Right ventricle myocardium superior (tissue), 1 donor: ENCODE measurements around the gene NOP9. TPM values are rescaled to one million over a fixed set of nuclear protein-coding genes. Genes with fewer than 3 reads are reported as not detected.

Experiments used
- ATAC-seq: fragments of 200-7000 bp; cut with Tn5 transposase; one replicate; pipeline ENCODE4 v1.9.1; 2020; ENCODE audit warnings: mild to moderate bottlenecking; ENCODE audit not compliant: poor library complexity
- DNase-seq: peaks from one replicate; pipeline ENCODE4 v3.0.0-alpha.2; 2020
- intact Hi-C: fragments of 100-400 bp; cut with DNase I; formaldehyde crosslinking; loops from one replicate; pipeline ENCODE4 v1.11.2; 2022
- long read RNA-seq: library from polyadenylated mRNA; unstranded; transcript quantifications from one replicate; pipeline ENCODE4 v2.0.0, GENCODE V29; 2021
- total RNA-seq: library from RNA; stranded (reverse); fragmentation: NEBNext Ultra II Directional; extraction: Animal tissue kit (Norgen Biotek cat#: 25700); gene quantifications from one replicate; pipeline ENCODE4 v1.2.1, GENCODE V29; 2021
- donor health status: DM: no; HTN: yes; CAD: no; lungs with severe emphysema.

The NOP9 gene, protein sequence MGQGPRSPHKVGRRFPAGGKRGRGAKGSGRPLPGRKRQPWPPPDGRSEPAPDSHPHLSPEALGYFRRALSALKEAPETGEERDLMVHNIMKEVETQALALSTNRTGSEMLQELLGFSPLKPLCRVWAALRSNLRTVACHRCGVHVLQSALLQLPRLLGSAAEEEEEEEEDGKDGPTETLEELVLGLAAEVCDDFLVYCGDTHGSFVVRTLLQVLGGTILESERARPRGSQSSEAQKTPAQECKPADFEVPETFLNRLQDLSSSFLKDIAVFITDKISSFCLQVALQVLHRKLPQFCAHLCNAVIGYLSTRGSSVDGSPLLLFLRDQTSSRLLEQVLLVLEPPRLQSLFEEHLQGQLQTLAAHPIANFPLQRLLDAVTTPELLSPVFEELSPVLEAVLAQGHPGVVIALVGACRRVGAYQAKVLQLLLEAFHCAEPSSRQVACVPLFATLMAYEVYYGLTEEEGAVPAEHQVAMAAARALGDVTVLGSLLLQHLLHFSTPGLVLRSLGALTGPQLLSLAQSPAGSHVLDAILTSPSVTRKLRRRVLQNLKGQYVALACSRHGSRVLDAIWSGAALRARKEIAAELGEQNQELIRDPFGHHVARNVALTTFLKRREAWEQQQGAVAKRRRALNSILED
- total RNA-seq = 23.4 TPM
- long read RNA-seq, full-length matches to known transcripts = 1 of 3 reads
- long read RNA-seq, partial matches to known transcripts = 2 of 3 reads
- long read RNA-seq, other reads (novel, unspliced or antisense) = 0 of 3 reads

DNA sequence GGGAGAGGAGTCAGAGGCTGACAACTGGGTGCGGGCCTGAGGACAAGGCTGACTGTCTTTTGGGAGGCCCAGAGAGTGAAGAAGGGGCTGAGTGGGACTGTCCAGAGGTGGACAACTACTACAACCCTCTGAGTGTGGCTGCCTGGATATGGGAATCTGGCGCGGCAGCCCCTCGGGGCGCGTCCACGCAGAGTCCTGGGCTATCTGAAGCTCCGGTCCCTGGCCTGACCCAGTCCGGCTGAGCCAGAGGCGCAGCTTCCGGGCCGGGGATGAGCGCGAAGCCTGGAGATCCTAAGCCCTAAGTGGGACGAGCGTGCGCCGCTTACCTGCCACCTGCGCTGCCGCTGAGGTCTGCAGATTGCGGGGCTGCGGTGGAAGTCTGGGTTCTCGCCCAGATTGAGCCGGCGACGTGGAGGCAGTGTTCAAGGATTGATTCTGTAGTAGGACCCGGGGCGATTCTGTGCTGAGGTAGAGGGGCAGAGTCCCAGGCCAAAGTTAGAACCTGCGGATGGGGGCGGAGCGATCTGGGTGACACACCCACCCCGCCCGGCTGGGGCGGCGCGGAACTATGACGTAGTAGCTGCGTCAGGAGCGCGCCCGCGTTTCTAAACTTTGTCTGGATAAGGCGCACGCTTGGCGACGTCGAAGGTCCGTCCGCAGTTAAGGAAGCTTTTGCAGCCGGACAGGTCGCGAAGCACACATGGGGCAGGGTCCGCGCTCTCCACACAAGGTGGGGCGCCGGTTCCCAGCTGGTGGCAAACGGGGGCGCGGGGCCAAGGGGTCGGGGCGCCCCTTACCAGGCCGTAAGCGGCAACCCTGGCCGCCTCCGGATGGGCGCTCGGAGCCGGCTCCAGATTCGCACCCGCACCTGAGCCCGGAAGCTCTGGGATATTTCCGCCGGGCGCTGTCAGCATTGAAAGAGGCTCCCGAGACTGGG is at the start of gene NOP9, which contains the start of gene DHRS1:
NOP9 (plus strand) TSS at position 596 of the 937 bp plus-strand sequence; CDS start at position 701, 105 bp downstream.
DHRS1 (minus strand) TSS at position 526 of the 937 bp plus-strand sequence. CDS start 674 bp downstream, outside the sequence.
- ATAC-seq = peak; percentile 95
- DNase-seq = peak; percentile 96
- intact Hi-C loops = no loop called here

DNA sequence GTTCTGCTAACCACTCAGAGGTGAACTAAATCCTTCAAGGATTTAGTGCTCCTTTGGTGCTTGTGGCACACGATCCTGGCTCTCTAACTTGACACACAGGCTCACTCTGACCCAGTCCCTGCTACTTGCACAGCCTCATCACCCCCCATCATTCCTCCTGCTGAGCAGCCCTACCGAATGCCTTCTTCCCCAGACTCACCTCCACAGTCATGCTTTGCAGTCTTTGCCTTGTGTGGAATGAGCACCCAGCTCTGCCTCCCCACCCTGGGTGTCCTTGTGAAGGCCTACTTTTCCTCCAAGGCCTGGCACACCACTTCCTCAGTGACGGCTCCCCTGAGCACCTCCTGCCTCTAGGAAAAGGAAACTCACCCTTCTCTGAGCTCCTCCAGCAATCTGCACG is 49.3 kb upstream of the NOP9 start:
- intact Hi-C loops = no loop called here
- DNase-seq = no peak
- ATAC-seq = no peak

DNA sequence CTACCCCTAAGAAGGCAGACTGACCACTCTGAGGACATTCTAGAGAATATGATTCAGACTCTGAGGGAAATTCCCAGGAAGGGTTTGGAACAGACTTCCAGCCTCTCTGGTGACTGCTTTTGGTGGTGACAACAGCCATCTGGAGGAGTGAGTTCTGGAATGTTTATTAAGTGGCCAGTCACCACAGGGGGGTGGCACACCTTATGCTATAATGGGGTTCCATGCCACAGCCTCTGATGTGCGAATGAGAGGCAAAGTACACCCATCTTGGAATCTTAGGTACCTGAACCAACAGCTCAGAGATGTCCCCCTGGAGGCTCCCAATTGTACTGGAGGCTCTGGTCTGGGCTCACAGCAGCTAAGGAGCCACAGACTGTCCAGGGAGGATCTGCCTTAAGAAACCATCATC is 47.8 kb upstream of the NOP9 start:
- ATAC-seq = no peak
- intact Hi-C loops = no loop called here
- no peak for DNase-seq

DNA sequence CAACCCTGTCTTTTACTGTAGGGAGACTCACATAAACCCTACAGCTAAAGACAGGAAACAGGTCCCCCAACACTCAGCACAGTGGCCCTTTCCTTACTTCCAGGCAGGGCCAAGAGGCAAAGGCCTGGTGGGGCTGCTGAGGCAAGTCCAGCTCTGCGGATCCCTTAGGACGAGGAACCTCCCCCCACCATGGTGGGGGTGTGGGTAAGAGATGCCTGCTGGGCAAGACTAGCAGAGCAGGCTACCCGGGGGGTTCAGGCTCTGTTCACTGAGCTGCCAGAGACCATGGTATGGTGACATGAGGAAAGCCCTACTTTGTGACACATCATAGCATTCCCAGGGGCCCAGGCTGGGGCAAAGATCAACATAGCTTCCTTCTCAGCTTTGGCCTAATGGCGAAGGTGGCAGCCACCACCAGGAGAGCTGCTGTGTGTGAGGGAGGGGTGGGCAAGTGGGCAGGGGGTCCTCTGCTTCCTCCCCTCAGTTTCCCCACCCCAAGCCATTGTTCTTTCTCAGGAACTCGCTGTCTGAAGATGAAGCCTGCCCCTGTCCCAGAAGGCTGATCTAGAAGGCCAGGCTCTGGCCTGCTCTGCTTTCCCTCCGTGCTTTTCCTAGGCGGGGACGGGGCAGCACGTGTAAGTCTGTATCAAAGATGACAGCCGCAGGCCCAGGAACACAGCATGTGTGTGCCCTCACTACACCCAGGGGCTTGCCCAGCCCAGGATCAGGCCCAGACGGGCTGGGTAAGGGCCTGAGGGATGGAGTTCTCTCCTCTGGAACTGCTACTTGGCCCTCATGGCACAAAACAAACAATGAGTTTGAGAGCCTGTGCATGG is 47.1 kb upstream of the NOP9 start:
- intact Hi-C loops = no loop called here
- no peak for ATAC-seq
- no peak for DNase-seq

DNA sequence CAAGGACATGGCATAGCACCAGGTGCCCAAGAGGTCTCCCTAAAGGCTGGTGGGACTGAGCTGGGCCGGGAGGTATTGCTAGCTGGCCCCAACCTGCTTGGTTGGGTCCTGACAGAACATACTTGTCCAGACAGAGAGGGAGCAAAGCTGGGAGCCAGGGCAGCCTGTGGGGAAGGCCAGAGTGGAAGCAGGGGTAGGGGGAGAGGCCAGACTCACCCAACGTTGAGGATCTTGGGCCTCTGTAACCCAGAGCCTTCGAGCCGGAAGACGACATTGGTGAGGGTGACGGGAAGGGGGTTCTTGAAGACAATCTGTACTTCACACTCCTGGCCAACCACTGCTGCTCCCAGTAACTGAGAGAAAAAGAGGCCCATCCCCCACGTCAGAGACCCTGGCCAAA is 45.7 kb upstream of the NOP9 start:
- ATAC-seq (no peak), DNase-seq (no peak)
- intact Hi-C loops = no loop called here

DNA sequence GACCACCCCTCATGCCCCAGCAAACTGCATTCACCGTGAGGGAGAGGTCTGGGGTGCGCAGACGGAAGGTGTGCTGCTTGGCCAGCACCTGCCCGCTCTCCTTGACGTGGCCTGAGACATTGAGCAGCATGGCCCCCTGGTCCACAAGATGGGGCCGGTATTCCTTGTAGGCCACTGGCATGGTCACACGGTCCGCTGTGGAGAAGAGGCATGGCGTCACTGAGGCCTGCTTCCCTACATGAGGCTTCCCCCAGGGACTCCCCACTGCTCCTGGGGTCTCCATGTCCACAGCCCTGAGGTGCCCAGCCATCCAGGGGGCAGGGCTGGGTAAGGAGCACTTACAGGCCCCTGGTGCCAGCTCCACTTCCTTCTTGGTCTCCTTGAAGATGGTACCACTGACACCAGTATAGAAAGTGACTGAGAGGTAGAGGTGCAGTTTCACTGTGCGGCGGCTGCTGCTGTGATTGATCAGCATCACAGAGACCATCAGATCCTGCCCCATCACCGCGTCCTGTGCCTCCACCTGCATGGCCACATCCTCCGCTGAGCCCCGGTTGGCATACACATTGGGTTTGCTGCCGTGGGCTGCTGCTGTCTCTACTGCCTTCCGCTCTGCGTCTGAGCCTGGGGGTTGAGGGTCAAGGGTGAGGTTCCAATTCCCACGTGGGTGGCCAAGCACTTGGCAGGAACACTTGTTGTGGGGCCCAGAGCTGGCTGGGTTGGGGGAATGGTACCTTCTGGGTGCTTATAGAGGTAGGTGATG is 44.8 kb upstream of the NOP9 start:
- no peak for DNase-seq
- intact Hi-C loops = loop anchor here (5.0 kb wide), 1 partner anchor 37 kb away; no protein-coding TSS in a partner anchor
- no peak for ATAC-seq

DNA sequence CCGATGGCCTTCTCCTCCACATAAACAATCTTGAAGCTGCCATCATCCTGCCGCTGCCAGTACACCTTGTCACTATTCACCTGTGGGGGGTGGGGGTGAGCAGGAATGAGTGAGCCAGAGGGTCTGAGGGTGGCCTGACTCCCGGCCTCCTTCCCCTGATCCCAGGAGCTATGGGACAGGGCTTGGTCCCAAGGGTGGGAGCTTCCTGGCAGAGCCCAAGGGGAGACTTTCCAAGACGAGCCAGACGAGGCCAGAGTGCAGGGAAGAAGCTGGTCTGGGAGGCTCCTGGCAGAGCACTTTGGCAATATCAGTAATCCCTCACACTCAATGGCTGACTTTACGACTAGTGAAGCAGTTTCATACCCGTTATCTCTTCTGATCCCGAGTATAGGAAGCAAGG is 44.2 kb upstream of the NOP9 start:
- intact Hi-C loops = loop anchor here (5.0 kb wide), 1 partner anchor 37 kb away; no protein-coding TSS in a partner anchor
- DNase-seq (no peak), ATAC-seq (no peak)

DNA sequence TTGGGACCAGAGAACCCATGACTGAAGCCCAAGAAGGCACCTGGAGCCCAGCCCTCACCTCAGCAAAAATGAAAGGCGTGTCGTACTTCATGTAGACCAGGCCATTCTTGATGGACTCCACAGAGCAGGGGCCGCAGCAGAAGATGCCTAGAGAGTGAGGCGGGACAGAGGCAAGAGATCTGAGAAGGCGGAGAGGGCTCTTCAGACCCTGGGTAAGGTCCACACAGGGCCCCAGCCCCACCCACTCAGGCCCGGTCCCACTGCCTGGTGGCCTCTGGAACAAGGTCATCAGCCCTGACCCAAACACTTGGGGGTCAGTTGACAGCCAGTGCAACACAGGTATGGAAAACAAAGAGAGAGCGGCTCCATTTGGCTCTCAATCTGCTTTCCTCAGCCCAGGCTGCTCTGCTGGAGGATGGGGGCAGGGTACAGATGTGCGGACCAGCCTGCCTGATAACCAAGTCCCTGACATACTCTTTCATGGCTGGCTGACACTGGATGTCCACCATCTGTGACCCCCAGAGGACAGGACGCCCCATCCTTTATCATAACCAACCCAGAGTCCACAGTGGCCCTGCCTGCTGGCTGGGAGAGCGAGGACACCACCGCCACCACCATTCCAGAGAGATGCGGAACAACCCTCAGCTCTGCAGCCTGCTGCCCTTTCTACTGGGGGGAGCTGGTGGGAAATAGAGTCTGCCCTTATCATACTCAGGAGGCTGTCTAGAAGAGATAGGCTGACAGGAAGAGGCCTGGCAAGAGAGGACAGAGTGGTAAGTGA is 43.5 kb upstream of the NOP9 start:
- intact Hi-C loops = loop anchor here (5.0 kb wide), 1 partner anchor 36 kb away; no protein-coding TSS in a partner anchor
- ATAC-seq = no peak

DNA sequence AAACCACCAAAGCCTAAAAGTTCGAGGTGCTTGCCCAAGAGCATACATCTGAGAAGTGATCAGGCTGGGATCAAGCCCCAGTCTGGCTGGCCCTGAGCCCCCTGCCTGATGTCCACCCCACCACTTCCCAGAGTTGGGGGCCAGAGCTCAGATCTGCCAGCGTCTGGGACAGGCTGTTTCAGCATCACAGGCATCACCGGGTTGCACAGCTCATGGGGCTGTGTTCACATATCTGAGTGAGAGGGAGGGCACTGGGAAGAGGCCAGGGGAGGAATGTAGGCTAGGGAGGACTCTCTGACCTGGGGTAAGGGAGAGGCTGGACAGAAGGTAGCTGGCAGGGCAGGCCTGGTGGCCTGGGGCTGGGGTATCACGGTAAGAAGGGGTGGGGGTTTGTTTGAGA is 42.7 kb upstream of the NOP9 start:
- intact Hi-C loops = loop anchor here (5.0 kb wide), 1 partner anchor 35 kb away; no protein-coding TSS in a partner anchor
- ATAC-seq (no peak), DNase-seq (no peak)

More for the DNA sequence above, 43.5 kb upstream of the NOP9 start:
- DNase-seq = no peak

DNA sequence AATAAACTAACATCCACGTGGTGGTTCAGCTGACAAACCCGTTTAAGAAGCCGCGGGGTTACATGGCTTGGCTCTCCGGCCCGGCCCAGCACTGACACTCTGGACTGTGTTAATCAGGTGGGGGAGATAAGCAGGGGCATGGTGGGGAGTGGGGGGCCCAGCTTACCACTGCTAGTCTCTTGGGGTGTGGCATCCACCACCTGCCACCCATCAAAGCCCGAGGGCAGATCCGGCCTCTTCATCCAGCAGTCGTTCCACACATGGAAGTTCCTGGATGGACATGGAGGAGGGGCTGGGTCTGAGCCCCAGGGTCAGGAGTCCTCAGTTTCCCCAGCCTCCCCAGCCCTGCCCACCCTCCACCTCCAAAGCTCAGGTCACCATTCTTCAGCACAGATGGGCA is 41.5 kb upstream of the NOP9 start:
- intact Hi-C loops = loop anchor here (5.0 kb wide), 1 partner anchor 34 kb away; no protein-coding TSS in a partner anchor
- ATAC-seq (no peak), DNase-seq (no peak)

DNA sequence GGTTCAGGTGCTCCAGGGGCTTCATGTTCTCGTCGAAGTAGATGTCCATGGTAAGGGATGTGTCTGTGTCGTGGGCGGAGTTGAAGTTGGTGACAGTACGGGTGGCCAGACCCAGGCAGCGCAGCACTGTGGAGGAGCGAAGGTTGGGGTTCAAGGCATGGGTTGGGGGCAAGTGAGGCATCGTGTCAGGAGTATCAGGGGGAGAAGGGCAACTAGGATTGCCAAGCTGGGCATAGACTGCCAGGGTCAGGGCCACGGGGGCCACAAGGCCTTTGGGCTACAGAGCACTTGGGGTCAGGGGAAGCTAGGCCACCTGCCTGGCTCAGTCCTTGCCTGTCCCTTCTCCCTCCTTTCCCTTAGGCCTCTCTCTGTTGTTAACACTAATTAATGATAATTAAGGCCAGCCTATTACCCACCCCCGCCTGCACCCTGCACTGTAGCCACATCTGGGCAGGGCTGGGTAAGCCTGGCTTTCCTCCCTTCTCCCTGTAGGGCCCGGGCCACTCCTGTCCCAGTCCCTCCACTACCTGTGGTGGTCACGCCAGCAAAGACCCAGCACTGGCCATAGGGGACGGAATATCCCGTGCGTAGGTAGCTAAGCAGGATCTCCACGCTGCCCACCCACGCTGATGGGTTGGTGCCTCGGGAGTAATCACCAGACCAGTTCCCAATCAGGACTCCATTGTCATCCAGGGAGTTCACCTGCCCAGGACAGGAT is 40.9 kb upstream of the NOP9 start:
- ATAC-seq (no peak), DNase-seq (no peak)
- intact Hi-C loops = loop anchor here (5.0 kb wide), 1 partner anchor 34 kb away; no protein-coding TSS in a partner anchor

DNA sequence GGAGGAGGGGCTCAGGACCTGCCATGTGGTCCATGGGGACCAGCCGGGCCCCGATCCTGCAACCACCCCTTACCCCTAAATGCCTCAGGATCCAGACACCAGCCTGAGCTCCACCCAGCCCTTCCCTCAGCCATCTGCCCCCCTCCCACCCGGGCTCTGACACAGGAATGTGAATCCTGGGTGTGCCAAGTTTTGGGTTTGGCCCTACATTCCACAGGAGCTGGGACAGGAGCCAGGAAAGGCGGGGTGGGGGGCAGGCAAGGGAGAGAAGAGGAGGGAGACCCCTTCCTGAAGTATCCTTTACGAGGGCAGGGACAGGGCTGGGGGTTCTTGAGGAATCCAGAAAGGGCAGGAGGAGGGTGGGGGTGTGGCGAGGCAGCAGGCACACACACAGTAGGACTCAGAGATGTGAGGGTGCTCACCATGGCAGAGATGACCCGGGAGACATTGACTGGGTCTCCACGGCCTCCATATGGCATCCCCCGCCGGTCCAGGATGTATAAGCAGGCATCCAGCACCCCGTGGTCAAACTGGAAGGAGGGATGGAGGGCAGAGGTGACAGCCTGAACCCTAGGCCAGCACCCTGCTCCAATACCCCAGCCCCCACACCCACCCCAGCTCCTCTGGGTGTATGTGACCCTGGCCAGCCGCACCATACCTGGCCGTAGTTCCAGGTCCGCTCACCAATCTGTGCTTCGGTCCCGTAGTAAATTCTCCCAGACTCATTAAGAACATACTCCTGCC is 40.2 kb upstream of the NOP9 start:
- intact Hi-C loops = loop anchor here (5.0 kb wide), 1 partner anchor 33 kb away; no protein-coding TSS in a partner anchor
- DNase-seq = no peak
- no peak for ATAC-seq

DNA sequence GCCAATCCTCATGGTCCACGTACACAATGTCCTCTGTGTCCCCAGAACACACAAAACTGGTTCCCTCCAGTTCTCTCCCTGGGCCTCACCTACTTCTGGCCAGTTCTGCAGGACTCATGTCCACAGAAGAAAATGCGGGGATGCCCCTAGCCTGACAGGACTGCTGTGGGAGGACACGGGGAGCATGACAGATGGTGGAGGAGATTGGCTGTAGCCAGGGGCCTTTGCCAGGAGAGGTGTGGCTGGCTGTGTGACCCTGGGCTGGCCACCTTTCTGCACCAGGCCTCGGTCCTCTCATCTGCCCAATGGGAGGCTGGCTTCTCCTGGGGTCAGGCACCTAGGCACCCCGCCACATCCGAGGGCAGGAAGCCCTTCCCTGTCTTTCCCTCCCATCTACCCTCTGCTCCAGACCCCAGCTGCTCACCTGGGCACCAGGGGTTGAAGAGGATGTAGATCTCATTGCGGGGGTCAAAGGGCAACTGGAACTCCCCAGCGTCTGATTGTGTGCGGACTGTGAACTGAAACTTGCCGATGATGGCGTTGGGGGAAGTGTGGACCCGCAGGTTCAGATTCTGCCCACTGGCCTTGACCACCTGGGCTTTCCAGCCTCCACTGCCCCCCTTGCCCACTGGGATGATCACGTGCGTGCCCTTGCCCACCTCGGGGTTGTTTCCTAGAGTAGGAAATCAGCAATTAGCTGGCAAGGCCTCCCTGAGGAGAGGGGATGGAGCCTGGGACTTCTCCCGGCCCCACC is 39.4 kb upstream of the NOP9 start:
- intact Hi-C loops = no loop called here
- DNase-seq (no peak), ATAC-seq (no peak)

DNA sequence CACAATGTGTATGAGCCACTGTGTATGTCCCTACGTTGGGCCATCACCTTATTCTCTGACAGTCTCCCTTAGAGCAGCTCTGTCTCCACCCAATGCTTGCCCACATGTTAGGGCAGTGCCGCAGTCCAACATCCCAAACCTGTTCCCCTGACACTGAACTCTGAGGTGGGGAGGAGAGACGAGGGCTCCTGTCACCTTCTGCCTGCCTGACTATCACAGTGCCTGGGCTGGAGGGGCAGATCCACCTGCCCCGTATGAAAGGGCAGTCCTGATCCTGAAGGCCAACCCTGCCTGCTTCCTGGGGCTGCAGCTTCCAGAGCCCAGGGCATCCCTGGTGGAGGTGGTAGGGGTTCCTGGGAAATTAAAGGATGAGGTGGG is 38.9 kb upstream of the NOP9 start:
- intact Hi-C loops = no loop called here
- DNase-seq (no peak), ATAC-seq (no peak)
